ENCODE data around the gene XRCC5.
"Not testable (repeated sequence)": the region's sequence is repeated elsewhere in the genome, so short reads cannot be mapped to it uniquely, and the experiment has no call there.

XRCC5 gene

GRCh38 chr2:216118474-216118873 lies 9.3 kb downstream of the XRCC5 start:
- DNase-seq (ENCODE audit: low read depth in 2 of 2): no peak

DNA sequence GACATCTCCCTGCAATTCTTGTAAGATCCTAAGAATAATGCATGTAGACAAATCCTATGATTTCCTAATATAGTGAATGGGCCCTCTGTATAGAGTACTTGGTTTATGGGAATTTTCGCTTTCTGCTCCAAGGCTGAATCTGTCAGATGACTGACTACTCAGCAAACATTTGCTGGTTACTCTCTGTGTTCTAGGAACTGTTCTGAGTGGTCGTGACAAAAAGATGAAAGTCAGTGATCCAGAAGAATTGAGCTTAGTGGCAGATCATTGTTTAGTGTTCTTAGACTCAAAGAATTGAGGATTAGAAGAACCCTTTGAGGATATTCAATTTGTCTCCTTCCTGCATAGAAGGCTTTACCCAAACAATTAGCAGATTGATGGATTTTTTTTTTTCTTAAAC lies 10.0 kb downstream of the XRCC5 start:
- no peak for DNase-seq (ENCODE audit: low read depth in 2 of 2)

- DNase-seq (ENCODE audit: low read depth in 2 of 2): no peak
Measured at GRCh38 chr2:216119986-216120385, 10.8 kb downstream of the XRCC5 start.

DNA sequence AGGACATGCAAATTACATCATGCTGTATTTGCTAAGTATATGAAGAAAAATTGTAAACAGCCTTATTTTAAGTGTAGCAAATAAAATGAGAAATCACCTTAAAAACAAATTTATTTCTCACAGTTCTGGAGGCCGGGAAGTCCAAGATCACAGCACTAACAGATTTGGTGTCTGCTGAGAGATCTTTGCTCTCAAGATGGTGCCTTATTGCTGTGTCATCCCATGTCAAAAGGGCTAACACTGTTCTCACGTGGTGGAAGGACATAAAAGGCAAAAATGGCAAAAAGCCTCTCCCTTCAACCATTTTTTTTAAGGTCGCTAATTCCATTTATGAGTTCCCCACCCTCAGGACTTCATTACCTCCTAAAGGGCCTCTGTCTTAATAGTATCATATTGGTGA lies 12.1 kb downstream of the XRCC5 start:
- no peak for DNase-seq (ENCODE audit: low read depth in 2 of 2)

- no peak for DNase-seq (ENCODE audit: low read depth in 2 of 2)
Measured at GRCh38 chr2:216126943-216127342, 17.8 kb downstream of the XRCC5 start.

DNA sequence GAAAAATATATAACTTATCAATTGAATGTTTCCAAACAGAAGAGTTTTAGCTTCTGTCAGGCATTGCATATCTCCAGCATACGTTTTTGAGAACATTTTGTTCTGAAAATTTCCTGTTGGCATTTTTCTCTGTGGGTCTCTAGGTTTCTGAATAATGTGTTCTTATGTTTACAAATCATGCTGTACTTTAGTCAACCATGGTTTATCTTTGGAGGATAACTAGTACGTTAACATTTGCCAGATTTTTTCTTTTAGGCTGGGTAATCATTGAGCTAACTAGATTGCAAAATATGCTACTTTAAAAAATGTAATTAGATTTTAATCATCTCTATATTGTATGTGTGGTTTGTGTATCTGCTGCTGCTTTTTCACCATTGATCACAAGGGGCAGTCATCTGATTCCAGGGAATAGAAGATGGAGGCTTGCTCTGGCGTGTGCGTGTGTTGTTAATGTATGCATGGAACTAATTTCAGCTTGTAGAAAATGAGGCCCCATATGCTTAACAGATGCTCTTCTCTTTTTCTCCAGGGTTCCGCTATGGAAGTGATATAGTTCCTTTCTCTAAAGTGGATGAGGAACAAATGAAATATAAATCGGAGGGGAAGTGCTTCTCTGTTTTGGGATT lies 21.3 kb downstream of the XRCC5 start:
- DNase-seq (ENCODE audit: low read depth in 2 of 2): no peak

DNA sequence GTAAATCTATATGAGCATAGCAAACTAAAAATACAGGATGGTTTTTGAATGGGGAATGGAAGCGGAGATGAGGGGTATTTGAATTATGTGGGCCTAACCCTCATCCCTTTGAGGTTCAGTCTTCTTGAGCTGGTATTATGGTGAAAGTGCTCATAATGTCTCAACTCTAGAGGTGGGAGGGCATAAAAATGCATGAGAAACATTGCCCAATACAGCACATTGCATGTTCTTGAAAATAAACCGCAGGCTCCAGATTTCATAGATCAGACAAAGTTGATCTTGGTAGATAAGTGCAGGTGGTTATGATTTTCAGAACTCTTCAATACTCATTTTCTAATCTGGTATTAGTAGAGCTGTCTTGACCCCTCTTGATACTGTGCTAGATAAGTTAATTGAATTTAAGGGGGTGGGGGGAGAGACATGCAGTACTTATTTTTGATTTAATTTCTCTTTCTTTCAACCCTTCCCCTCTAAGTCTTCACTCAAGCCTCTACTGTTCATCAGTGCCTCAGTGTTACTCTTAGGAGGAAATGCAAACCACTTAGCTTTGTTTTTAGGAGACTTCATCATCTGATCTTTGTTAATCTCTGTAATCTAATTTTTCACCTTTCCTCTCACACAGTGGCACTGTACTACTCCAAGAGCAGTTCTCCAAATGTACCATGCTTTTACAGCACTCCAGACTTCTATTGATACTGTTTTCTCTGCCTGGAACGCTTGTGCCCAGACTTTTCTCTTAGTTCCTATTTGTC lies 22.2 kb downstream of the XRCC5 start:
- DNase-seq (ENCODE audit: low read depth in 2 of 2): no peak

DNA sequence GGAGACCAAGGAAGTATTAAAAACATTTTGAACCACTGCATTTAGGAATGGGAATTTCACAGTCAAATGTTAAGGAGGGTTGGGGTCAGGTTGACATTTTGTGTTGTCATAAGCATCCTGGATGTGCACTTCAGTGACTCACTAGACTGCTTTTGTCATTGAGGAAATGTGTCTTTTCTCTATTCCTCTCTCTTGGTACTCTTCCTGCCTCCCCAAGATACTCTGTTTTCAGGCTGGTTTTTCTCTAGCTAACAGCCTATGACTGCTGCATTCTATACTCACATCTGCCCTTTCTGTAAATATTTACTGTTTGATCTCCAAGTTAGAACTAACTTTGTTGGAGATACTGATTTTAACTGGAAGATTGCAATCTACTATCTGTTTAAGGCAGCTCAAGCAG lies 23.4 kb downstream of the XRCC5 start:
- no peak for DNase-seq (ENCODE audit: low read depth in 2 of 2)

- no peak for DNase-seq (ENCODE audit: low read depth in 2 of 2)
Measured at GRCh38 chr2:216133397-216133796, 24.2 kb downstream of the XRCC5 start.

DNA sequence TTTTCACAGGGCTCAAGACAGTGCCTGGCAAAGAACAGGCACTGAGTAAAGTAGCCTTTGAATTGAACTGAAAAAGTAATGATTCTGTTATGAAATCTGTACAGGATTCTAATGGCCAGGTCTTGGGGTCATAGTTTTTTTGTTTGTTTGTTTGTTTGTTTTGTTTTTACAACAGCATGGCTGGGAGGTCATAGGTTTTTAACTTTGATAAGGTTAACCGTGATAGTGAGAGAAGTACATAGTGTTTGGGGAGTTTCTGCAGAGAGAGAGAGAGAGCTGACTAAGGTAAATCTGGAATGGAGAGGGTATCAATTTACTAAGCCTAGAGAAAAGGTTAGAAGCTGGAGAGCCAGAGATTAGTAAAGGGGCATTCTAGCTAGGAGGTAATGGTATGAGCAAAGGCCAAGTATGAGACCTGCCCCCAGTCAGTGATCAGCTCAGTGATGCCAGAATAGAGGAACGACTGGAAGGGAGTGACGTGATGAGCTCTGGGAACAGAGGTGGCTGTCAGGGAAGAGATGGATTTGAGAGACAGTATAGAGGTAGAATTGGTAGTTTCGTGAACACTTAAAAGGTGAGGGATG lies 25.9 kb downstream of the XRCC5 start:
- DNase-seq (ENCODE audit: low read depth in 2 of 2): no peak

GRCh38 chr2:216139884-216140283 lies 30.7 kb downstream of the XRCC5 start:
- DNase-seq (ENCODE audit: low read depth in 2 of 2): no peak

DNA sequence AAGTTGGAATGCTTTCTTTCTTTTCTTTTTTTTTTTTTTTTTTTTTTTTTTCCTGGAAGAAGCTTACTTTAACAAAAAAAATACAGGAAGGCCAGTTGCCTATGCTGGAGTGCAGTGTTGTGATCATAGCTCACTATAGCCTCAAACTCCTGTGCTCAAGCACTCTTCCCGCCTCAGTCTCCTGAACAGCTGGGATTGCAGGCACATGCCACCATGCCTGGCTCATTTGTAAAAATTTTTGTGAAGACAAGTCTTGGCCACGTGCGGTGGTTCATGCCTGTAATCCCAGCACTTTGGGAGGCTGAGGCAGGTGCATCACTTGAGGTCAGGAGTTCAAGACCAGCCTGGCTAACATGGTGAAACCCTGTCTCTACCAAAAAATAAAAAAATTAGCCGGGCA lies 32.4 kb downstream of the XRCC5 start:
- DNase-seq (ENCODE audit: low read depth in 2 of 2): not testable (repeated sequence)

DNA sequence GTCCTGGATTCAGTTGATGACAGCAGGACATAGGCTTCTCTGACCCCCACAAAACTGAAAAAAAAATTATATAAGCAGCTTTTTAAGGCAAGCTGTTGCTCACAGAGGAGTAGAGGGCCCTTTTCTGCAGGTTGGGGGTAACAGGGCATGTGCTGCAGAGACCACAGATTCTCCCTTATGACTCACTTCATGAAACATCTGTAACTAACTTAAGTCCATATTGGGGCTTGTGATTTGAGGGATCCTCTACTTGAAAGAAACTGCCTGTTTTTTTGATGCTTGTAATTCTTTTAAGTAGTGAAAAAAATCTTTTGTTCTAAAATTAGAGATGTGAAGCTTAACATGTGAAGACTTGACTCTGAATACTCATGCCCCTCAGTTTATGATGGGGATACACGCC lies 33.4 kb downstream of the XRCC5 start:
- DNase-seq (ENCODE audit: low read depth in 2 of 2): no peak

GRCh38 chr2:216144372-216144771 lies 35.2 kb downstream of the XRCC5 start:
- DNase-seq (ENCODE audit: low read depth in 2 of 2): no peak

DNA sequence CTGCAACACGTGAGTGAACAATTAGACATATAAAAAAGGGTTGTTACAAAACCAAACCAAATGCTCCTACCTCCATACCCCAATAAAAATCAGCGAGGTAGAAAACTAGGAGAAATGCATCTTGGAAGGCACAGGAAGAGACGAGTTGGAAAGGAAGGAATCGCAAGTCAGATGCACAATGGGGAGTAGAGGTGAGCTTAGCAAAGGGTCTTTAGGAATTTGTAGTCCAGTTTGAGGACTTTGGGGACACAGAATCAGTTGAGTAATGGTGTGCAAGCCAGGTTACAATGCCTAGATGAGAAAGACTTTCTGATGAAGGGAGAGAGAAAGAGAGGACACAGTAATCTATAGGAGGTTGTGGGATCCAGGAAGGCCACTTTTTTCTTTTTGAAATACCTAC lies 35.7 kb downstream of the XRCC5 start:
- DNase-seq (ENCODE audit: low read depth in 2 of 2): no peak

DNA sequence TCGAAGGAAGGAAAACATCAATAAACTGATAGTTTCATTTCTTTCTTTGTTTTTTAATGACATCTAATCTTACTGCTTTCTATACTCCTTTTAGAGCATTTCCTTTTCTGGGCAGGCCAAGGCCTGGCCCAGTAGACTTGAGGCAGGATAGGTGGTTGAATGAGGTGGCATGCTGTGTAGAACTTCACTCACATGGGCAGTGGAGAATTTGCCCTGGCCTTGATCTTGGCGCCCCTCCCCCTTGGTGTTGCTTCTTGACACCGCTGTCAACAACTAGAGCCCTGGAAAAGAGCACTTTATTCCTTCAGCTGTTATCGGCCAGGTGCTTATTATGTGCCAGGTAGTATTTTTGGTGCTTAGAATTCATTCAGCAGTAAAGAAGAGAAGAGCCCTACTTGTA lies 37.4 kb downstream of the XRCC5 start:
- DNase-seq (ENCODE audit: low read depth in 2 of 2): no peak

- no peak for DNase-seq (ENCODE audit: low read depth in 2 of 2)
Measured at GRCh38 chr2:216147172-216148131, 38.3 kb downstream of the XRCC5 start.

GRCh38 chr2:216148983-216149382 lies 39.8 kb downstream of the XRCC5 start:
- no peak for DNase-seq (ENCODE audit: low read depth in 2 of 2)

DNA sequence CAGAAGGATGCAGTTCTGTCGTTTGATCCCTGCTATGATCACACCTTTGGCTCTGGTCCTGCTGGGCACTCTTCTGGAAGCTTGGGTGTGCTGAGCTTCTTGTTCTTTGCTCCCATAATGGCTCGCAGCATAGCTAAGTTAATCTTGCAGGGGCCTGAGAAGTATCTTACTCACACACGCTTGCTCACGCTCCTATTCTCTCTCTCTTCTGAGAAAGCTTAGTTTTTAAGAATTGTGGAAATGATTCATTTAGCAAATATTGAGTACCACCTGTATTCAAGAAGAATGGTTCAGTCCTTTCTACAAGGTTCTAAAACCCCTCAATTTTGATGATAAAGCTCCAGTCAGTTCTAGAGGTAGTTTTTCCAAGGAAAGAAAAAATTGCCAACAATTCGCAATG lies 40.6 kb downstream of the XRCC5 start:
- DNase-seq (ENCODE audit: low read depth in 2 of 2): no peak

DNA sequence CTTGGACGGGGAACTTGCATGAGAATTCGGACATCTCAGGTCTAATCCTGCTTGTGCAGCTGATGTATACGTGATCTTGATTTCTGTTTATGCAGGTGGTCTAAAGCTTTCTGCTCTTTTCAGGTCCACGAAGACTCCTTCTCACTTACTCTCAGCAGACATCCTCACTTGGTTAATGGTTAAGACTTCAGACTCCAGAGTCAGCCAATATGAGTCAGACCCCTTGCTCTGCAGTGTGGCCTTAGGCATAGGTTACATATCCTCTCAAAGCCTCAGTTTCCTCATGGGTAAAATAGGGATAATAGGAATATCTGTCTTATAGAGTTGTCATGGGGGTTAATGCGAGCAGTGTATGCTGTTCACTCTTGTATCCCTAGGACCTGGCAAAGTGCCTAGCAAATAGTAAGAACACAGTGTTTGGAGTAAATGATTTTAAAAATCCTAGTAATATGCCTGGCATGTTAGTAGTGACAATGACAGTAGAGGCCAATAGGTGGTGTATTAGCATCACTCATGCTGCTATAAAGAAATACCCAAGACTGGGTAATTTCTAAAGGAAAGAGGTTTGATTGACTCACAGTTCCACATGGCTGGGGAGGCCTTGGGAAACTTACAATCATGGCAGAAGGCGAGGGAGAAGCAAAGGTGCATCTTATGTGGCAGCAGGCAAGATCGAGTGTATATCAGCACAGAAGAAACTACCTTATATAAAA lies 42.3 kb downstream of the XRCC5 start:
- DNase-seq (ENCODE audit: low read depth in 2 of 2): no peak

GRCh38 chr2:216155954-216156353 lies 46.8 kb downstream of the XRCC5 start:
- DNase-seq (ENCODE audit: low read depth in 2 of 2): no peak

GRCh38 chr2:216156822-216157221 lies 47.7 kb downstream of the XRCC5 start:
- no peak for DNase-seq (ENCODE audit: low read depth in 2 of 2)
